HFF-Myc (cell line): ENCODE data around the gene ELP6.
A peak's percentile ranks its signal among the peaks of the same experiment; 100 is the strongest.
"Not testable (repeated sequence)": the region's sequence is repeated elsewhere in the genome, so short reads cannot be mapped to it uniquely, and the experiment has no call there.

Source experiments
- DNase-seq: peaks from one replicate; pipeline ENCODE4 v3.0.0-alpha.2; 2011; ENCODE audit warnings: low read depth; ENCODE audit errors: extremely low read depth
- H3K4me3 ChIP-seq: replicated peaks from 2 replicates; pipeline ENCODE4 v1.5.1; 2011; ENCODE audit warnings: low read depth, mild to moderate bottlenecking, control low read depth, low read length
- CTCF ChIP-seq: IDR thresholded peaks from 2 replicates; pipeline ENCODE4 v1.5.1; 2012; ENCODE audit warnings: mild to moderate bottlenecking, low read depth, low read length, control low read depth; ENCODE audit errors: missing control alignments

The ELP6 gene

GRCh38 chr3:47515100-47515499 is 1.6 kb upstream of the ELP6 start:
- TF ChIP-seq CTCF: no peak
- no peak overlapping the region for H3K4me3 ChIP-seq
- no peak for DNase-seq

GRCh38 chr3:47512416-47513124 is 942 bp downstream of the ELP6 start:
- peak overlapping the region; percentile 64 for H3K4me3 ChIP-seq
- no peak for TF ChIP-seq CTCF
- no peak for DNase-seq

- not testable (repeated sequence) for H3K4me3 ChIP-seq, DNase-seq
Measured at GRCh38 chr3:47505267-47505666, 8.2 kb downstream of the ELP6 start.

GRCh38 chr3:47504113-47504512 is 9.4 kb downstream of the ELP6 start:
- no peak for DNase-seq
- no peak for TF ChIP-seq CTCF
- no peak overlapping the region for H3K4me3 ChIP-seq

GRCh38 chr3:47503033-47503432 is 10.5 kb downstream of the ELP6 start:
- no peak overlapping the region for H3K4me3 ChIP-seq
- no peak for DNase-seq
- TF ChIP-seq CTCF: no peak

- DNase-seq: no peak
- no peak for TF ChIP-seq CTCF
- no peak overlapping the region for H3K4me3 ChIP-seq
Measured at GRCh38 chr3:47496892-47497291, 16.6 kb downstream of the ELP6 start.

- H3K4me3 ChIP-seq: no peak overlapping the region
- TF ChIP-seq CTCF: no peak
- no peak for DNase-seq
Measured at GRCh38 chr3:47495886-47496285, 17.6 kb downstream of the ELP6 start.
